RWPE2 (cell line): ENCODE measurements around the gene RAB26.

ENCODE experiments used
- ATAC-seq: fragments of 200-7000 bp; cut with Tn5 transposase; 3 replicates; pipeline ENCODE4 v1.9.1; 2021; ENCODE audit warnings: low read depth
- DNase-seq: peaks from one replicate; pipeline ENCODE4 v3.0.0-alpha.2; 2020; ENCODE audit warnings: low spot score
- H3K27ac ChIP-seq: fragments of 450-650 bp; 2 replicates; pipeline ENCODE4 v1.5.1; 2017; ENCODE audit warnings: mild to moderate bottlenecking; ENCODE audit not compliant: poor library complexity, severe bottlenecking
- H3K27me3 ChIP-seq: fragments of 250-450 bp; sonication (Bioruptor Pico); 2 replicates; pipeline ENCODE4 v1.5.1; 2021; ENCODE audit warnings: mild to moderate bottlenecking, moderate library complexity; ENCODE audit not compliant: insufficient read depth, poor library complexity, severe bottlenecking
- H3K36me3 ChIP-seq: fragments of 250-450 bp; sonication (Bioruptor Pico); 2 replicates; pipeline ENCODE4 v1.5.1; 2020; ENCODE audit warnings: low read depth, mild to moderate bottlenecking, moderate library complexity
- H3K4me1 ChIP-seq: fragments of 250-450 bp; sonication (Bioruptor Pico); 2 replicates; pipeline ENCODE4 v1.5.1; 2021; ENCODE audit warnings: mild to moderate bottlenecking, moderate library complexity; ENCODE audit not compliant: insufficient read depth, poor library complexity, severe bottlenecking
- H3K4me3 ChIP-seq: fragments of 250-450 bp; sonication (Bioruptor Pico); 2 replicates; pipeline ENCODE4 v1.5.1; 2021; ENCODE audit warnings: mild to moderate bottlenecking, moderate library complexity; ENCODE audit not compliant: severe bottlenecking
- H3K9me3 ChIP-seq: fragments of 250-450 bp; sonication (Bioruptor Pico); 2 replicates; pipeline ENCODE4 v1.5.1; 2021; ENCODE audit warnings: mild to moderate bottlenecking, moderate library complexity; ENCODE audit not compliant: severe bottlenecking
- CTCF ChIP-seq: fragments of 450-650 bp; IDR thresholded peaks from one replicate; pipeline ENCODE4 v1.5.1; 2017; ENCODE audit warnings: mild to moderate bottlenecking, moderate library complexity; ENCODE audit not compliant: poor library complexity, severe bottlenecking

RAB26 gene

DNA sequence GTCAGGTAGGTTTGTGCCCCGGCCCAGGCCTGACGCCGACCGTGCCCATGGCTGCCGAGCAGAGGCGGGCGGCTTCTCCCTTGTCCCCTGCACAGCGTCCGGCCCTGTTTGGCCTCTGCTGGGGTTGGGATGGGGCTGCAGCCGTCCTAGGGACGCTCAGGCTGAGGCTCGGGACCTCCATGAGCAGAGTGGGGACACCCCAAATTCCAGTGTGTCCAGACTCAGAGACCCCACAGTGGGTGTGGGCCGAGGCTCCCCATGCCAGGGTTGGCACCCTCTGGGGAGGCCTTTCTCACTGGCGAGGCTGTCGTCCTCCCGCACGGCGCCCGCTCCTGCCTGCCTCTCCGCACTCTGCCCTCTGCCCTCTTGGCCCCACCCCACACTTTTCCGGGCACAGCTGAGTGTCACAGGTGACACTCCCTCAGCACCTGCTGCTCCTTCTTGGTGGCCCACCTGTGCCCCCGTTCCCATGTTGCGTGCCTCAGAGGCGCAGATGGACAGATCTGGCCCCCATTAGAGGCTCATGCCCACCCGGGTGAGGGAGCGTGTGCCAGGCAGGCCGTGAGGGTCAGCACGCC is 23.3 kb downstream of the RAB26 start:
- H3K27me3 ChIP-seq = no peaks in the 10 kb centered on the region
- no peak overlapping the region for H3K4me3 ChIP-seq
- ATAC-seq = no peak
- H3K36me3 ChIP-seq = peaks cover 62% of the 10 kb centered on the region
- no peaks in the 10 kb centered on the region for H3K9me3 ChIP-seq
- H3K4me1 ChIP-seq = peaks cover 5% of the 10 kb centered on the region
- TF ChIP-seq CTCF = no peak
- DNase-seq = no peak
- H3K27ac ChIP-seq = no peak overlapping the region

DNA sequence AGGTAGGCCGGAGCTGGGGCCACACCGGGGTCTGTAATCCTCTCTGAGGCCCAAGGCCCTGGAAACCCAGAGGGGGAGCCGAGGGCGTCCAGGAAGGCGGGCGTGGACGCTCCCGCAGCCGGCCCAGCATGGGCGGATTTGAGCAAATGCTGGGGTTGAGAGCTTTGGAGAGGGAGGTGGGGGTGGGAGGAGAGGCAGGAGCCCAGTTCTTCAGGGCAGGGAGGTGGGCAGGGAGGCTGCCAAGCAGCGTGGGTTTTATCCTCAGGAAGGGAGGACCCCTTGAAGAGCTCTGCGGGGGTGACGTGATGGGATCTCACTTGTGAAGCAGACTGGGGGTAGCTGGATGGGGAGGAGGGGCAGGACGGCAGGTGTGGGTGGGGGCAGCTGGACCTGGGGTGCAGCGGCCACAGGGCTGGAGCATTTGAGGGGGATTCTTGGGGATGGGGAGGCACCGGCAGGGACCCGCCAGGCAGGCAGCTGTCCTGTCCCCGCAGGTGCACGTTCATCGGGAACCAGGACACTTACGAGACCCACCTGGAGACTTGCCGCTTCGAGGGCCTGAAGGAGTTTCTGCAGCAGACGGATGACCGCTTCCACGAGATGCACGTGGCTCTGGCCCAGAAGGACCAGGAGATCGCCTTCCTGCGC is 24.4 kb downstream of the RAB26 start:
- no peak overlapping the region for H3K27ac ChIP-seq
- H3K9me3 ChIP-seq = no peaks in the 10 kb centered on the region
- no peak for TF ChIP-seq CTCF
- peaks cover 5% of the 10 kb centered on the region for H3K4me1 ChIP-seq
- DNase-seq (no peak), ATAC-seq (no peak)
- peaks cover 63% of the 10 kb centered on the region for H3K36me3 ChIP-seq
- no peak overlapping the region for H3K4me3 ChIP-seq
- no peaks in the 10 kb centered on the region for H3K27me3 ChIP-seq

DNA sequence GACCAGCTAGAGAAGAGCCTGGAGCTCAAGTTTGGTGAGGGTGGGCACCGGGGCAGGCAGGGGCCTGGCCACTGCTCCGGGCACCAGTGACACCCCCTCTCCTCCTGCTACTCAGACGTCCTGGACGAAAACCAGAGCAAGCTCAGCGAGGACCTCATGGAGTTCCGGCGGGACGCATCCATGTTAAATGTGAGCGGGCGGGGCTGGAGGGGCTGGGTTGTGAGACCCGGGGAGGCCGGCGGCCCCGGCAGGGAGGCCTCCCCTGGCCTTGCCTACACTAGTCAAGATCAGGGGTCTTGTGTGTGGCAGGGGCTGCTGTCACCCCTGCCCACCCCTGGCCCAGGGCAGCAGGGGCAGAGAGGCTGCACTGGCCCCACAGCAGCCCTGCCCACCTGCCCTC is 24.9 kb downstream of the RAB26 start:
- Histone ChIP-seq H3K4me3 (no peak overlapping the region), H3K27ac (no peak overlapping the region), H3K9me3 (no peaks in the 10 kb centered on the region), H3K27me3 (no peaks in the 10 kb centered on the region), H3K36me3 (peaks cover 61% of the 10 kb centered on the region), H3K4me1 (peaks cover 5% of the 10 kb centered on the region)
- no peak for ATAC-seq
- no peak for DNase-seq
- no peak for TF ChIP-seq CTCF

GRCh38 chr16:2173916-2174315 is 25.5 kb downstream of the RAB26 start:
- Histone ChIP-seq H3K27me3 (no peaks in the 10 kb centered on the region), H3K4me1 (peaks cover 5% of the 10 kb centered on the region), H3K27ac (no peak overlapping the region), H3K9me3 (no peaks in the 10 kb centered on the region), H3K4me3 (no peak overlapping the region), H3K36me3 (peaks cover 56% of the 10 kb centered on the region)
- DNase-seq = no peak
- no peak for TF ChIP-seq CTCF
- no peak for ATAC-seq

GRCh38 chr16:2174396-2175131 is 26.1 kb downstream of the RAB26 start:
- Histone ChIP-seq H3K36me3 (peaks cover 51% of the 10 kb centered on the region), H3K4me1 (peaks cover 5% of the 10 kb centered on the region), H3K4me3 (no peak overlapping the region), H3K27me3 (no peaks in the 10 kb centered on the region), H3K27ac (no peak overlapping the region), H3K9me3 (no peaks in the 10 kb centered on the region)
- no peak for TF ChIP-seq CTCF
- ATAC-seq (no peak), DNase-seq (no peak)
